ENCODE data around the gene KCNAB1.

- TF ChIP-seq, protein P1, sequence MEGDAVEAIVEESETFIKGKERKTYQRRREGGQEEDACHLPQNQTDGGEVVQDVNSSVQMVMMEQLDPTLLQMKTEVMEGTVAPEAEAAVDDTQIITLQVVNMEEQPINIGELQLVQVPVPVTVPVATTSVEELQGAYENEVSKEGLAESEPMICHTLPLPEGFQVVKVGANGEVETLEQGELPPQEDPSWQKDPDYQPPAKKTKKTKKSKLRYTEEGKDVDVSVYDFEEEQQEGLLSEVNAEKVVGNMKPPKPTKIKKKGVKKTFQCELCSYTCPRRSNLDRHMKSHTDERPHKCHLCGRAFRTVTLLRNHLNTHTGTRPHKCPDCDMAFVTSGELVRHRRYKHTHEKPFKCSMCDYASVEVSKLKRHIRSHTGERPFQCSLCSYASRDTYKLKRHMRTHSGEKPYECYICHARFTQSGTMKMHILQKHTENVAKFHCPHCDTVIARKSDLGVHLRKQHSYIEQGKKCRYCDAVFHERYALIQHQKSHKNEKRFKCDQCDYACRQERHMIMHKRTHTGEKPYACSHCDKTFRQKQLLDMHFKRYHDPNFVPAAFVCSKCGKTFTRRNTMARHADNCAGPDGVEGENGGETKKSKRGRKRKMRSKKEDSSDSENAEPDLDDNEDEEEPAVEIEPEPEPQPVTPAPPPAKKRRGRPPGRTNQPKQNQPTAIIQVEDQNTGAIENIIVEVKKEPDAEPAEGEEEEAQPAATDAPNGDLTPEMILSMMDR (IDR thresholded peaks at IDR 0.05): no peak
- TF ChIP-seq PREB (CRISPR knock-in tag; IDR thresholded peaks at IDR 0.05; ENCODE audit: borderline replicate concordance): no peak
- TF ChIP-seq, protein P2, sequence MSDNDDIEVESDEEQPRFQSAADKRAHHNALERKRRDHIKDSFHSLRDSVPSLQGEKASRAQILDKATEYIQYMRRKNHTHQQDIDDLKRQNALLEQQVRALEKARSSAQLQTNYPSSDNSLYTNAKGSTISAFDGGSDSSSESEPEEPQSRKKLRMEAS (CRISPR knock-in tag; IDR thresholded peaks at IDR 0.05): no peak
- TF ChIP-seq, protein P3, sequence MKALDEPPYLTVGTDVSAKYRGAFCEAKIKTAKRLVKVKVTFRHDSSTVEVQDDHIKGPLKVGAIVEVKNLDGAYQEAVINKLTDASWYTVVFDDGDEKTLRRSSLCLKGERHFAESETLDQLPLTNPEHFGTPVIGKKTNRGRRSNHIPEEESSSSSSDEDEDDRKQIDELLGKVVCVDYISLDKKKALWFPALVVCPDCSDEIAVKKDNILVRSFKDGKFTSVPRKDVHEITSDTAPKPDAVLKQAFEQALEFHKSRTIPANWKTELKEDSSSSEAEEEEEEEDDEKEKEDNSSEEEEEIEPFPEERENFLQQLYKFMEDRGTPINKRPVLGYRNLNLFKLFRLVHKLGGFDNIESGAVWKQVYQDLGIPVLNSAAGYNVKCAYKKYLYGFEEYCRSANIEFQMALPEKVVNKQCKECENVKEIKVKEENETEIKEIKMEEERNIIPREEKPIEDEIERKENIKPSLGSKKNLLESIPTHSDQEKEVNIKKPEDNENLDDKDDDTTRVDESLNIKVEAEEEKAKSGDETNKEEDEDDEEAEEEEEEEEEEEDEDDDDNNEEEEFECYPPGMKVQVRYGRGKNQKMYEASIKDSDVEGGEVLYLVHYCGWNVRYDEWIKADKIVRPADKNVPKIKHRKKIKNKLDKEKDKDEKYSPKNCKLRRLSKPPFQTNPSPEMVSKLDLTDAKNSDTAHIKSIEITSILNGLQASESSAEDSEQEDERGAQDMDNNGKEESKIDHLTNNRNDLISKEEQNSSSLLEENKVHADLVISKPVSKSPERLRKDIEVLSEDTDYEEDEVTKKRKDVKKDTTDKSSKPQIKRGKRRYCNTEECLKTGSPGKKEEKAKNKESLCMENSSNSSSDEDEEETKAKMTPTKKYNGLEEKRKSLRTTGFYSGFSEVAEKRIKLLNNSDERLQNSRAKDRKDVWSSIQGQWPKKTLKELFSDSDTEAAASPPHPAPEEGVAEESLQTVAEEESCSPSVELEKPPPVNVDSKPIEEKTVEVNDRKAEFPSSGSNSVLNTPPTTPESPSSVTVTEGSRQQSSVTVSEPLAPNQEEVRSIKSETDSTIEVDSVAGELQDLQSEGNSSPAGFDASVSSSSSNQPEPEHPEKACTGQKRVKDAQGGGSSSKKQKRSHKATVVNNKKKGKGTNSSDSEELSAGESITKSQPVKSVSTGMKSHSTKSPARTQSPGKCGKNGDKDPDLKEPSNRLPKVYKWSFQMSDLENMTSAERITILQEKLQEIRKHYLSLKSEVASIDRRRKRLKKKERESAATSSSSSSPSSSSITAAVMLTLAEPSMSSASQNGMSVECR (CRISPR knock-in tag; IDR thresholded peaks at IDR 0.05; ENCODE audit: borderline replicate concordance): no peak
Measured at GRCh38 chr3:156094391-156094790, 26.0 kb upstream of the KCNAB1 start.

All from WTC11 (cell line).